Posterior vena cava (tissue), 2 donors: ENCODE measurements around the gene C11orf97. TPM values are rescaled to one million over a fixed set of nuclear protein-coding genes. Genes with fewer than 3 reads are reported as not detected.

Experiments
- DNase-seq: peaks from one replicate; pipeline ENCODE4 v3.0.0-alpha.2; 2020; ENCODE audit warnings: low spot score
- intact Hi-C, 2 donors: fragments of 100-400 bp; cut with DNase I; formaldehyde crosslinking; loops; one replicate each; pipeline versions ENCODE4 v1.14.1 to v1.14.2; 2022 to 2023
- microRNA-seq, 2 donors: library from miRNA; unstranded; fragments of <30 nt; microRNA quantifications; one replicate each; pipeline ENCODE4 v1.2.0, GENCODE V29; 2020 to 2021; ENCODE audit warnings: borderline microRNAs expressed in 2 of 2
- total RNA-seq, 2 donors: library from RNA; stranded (reverse); fragmentation: NEBNext Ultra II Directional; extraction: Animal tissue kit (Norgen Biotek cat#: 25700); gene quantifications; one replicate each; pipeline ENCODE4 v1.2.1, GENCODE V29; 2021
- donor health status: DM: yes; HTN: yes; CAD: no.
- donor health status: DM: yes; HTN: yes; CAD: no.

C11orf97 gene
- total RNA-seq, 2 donors from 2014 or later = not detected

- intact Hi-C loops = no loop called here
- DNase-seq = no peak
These were observed 65.6 kb downstream of the C11orf97 start for GRCh38 chr11:94577841-94578240.

Small RNAs within 50 kb of the gene (microRNA-seq; reads per million reads assigned to microRNA genes)
- 3.1 to 10.3 reads per million in 2 donors for gene MIR548L

Other genes starting within 250 kb of the C11orf97 start
- not detected for gene IZUMO1R, start 207.9 kb upstream of the C11orf97 start, total RNA-seq
- under 1 TPM in 1 of 2 donors, not detected in 1; 0.05 TPM for gene GPR83, start 111.0 kb upstream of the C11orf97 start, total RNA-seq
- gene MRE11, start 18.6 kb upstream of the C11orf97 start, total RNA-seq = 10 to 100 TPM; 15.2 to 15.9 TPM
- gene ANKRD49, start 18.5 kb upstream of the C11orf97 start, total RNA-seq = 10 to 100 TPM; 11.8 to 14.8 TPM
- gene FUT4, start 31.5 kb downstream of the C11orf97 start, total RNA-seq = 1 to 10 TPM; 5.3 to 6.8 TPM
- 1 to 10 TPM; 4.4 to 4.5 TPM for gene PIWIL4, start 54.9 kb downstream of the C11orf97 start, total RNA-seq